ENCODE results near the gene RGMB. TPM values are rescaled to one million over a fixed set of nuclear protein-coding genes. Genes with fewer than 3 reads are reported as not detected.

RGMB gene
- total RNA-seq, 3 donors from 2014 or later, result 22.0 to 23.1 (median 22.1) TPM

DNA sequence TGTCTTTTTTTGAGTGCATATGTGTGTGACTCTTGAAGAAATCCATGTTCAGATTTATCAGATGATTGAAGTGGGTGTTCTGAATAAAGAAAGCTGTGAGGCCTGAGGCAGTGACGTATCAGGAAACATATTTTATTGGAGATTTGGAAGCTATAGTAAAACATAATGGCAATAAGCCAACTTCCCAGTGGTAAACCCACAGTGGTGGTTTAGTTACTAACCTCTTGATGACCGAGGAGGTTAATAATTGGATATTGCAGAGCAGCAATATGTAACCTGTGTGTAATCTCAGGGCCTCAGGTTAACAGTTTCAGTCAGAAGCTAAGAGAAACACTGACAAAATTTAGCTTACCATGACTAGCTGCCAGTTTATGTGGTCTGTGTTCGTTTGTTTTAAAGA, 6.9 kb downstream of the RGMB start:
- Histone ChIP-seq H3K36me3 (no peaks in the 10 kb centered on the region), H3K4me1 (peaks cover 4 to 21% of the 10 kb centered on the region in 2 donors), H3K27me3 (no peaks in the 10 kb centered on the region), H3K4me3 (no peak overlapping the region), H3K9me3 (no peaks in the 10 kb centered on the region), H3K27ac (no peak overlapping the region)
- intact Hi-C loops (cut with DNase I; ENCODE audit: low total_unique reads), result no loop called here
- no peak for DNase-seq (ENCODE audit: low spot score in 2 of 2)
- no peak for TF ChIP-seq POLR2A (IDR thresholded peaks at IDR 0.05)
- no peak for TF ChIP-seq POLR2AphosphoS5 (IDR thresholded peaks at IDR 0.05)
- TF ChIP-seq, protein P1, sequence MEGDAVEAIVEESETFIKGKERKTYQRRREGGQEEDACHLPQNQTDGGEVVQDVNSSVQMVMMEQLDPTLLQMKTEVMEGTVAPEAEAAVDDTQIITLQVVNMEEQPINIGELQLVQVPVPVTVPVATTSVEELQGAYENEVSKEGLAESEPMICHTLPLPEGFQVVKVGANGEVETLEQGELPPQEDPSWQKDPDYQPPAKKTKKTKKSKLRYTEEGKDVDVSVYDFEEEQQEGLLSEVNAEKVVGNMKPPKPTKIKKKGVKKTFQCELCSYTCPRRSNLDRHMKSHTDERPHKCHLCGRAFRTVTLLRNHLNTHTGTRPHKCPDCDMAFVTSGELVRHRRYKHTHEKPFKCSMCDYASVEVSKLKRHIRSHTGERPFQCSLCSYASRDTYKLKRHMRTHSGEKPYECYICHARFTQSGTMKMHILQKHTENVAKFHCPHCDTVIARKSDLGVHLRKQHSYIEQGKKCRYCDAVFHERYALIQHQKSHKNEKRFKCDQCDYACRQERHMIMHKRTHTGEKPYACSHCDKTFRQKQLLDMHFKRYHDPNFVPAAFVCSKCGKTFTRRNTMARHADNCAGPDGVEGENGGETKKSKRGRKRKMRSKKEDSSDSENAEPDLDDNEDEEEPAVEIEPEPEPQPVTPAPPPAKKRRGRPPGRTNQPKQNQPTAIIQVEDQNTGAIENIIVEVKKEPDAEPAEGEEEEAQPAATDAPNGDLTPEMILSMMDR (IDR thresholded peaks at IDR 0.05), result no peak

DNA sequence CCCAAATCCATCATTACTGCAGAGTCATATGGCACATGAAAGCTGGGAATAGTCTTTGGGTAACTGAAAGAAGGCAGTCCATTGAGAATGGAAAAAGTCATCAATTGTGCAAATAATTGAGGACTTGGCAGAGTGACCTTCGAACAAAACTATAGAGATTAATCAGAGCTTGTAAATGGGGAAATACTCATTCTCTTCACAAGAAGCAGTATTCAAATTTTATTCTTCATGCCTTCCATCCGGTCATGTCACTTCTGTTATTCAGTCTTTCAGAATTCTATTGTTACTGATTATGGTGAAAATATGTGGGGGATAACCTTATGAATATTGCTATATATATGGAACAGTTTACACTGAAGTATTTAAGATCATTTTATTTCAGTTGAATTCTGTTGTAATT, 8.1 kb downstream of the RGMB start:
- Histone ChIP-seq H3K36me3 (no peaks in the 10 kb centered on the region), H3K4me1 (peaks cover 9 to 23% of the 10 kb centered on the region in 2 donors), H3K4me3 (no peak overlapping the region), H3K9me3 (no peaks in the 10 kb centered on the region), H3K27ac (no peak overlapping the region), H3K27me3 (no peaks in the 10 kb centered on the region)
- intact Hi-C loops (cut with DNase I; ENCODE audit: low total_unique reads), result no loop called here
- DNase-seq (ENCODE audit: low spot score in 2 of 2), result no peak
- TF ChIP-seq, protein P1 (IDR thresholded peaks at IDR 0.05), result no peak
- TF ChIP-seq POLR2A (IDR thresholded peaks at IDR 0.05), result no peak
- no peak for TF ChIP-seq POLR2AphosphoS5 (IDR thresholded peaks at IDR 0.05)

DNA sequence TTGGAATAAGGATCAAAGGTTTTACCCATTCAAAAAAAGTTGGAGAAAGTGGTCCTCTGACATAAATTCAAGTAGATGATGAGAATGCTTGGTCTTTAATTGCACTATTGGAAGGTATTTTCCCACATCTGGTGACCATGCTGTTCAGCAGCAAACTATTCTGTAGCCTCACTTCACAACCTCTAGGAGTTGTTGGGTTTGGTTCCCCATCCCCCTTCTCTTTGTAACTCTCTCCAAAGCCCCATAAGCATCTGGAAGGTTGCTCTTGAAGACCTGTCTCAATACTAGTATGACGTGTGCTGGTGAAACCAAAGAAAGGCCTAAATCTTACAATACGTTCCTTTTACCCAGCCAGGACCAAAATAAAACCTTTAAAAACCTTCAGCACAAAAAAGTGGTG, 8.5 kb downstream of the RGMB start:
- Histone ChIP-seq H3K4me3 (no peak overlapping the region), H3K27ac (no peak overlapping the region), H3K27me3 (no peaks in the 10 kb centered on the region), H3K36me3 (no peaks in the 10 kb centered on the region), H3K4me1 (peaks cover 9 to 26% of the 10 kb centered on the region in 2 donors), H3K9me3 (no peaks in the 10 kb centered on the region)
- TF ChIP-seq, protein P1 (IDR thresholded peaks at IDR 0.05), result no peak
- TF ChIP-seq POLR2AphosphoS5 (IDR thresholded peaks at IDR 0.05), result no peak
- TF ChIP-seq POLR2A (IDR thresholded peaks at IDR 0.05), result no peak
- DNase-seq (ENCODE audit: low spot score in 2 of 2), result no peak
- intact Hi-C loops (cut with DNase I; ENCODE audit: low total_unique reads), result no loop called here

DNA sequence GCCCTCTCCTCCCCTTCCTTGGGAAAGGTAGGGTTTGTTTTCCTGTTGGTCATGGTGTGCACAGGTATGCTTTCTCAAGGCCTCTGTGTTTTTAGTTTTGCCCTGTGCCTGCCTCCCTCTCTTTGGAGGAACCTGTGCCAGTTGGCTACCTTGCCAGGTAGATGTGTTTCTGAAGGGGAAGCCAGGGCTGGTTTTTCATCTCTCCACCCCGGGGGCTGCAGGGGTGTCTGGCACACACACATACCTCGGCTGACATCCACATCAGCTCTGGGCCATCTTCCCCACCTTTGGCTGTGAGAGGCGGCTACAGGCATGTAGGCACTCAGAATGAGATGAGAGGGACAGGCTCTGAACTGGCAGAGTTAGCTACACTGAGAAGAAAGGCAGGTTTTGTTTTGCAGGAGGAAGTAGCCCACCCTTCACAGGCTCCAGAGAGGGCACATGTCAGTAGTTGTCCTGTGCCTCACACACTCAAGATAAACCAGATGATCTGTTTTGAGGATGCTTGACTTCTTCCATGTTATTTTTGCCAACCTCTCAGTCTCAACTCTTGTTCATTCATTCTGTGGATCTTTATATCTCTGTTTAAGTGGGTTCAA, 9.7 kb downstream of the RGMB start:
- DNase-seq (ENCODE audit: low spot score in 2 of 2), result peak; percentile 54 to 71
- no peaks in the 10 kb centered on the region for H3K27me3 ChIP-seq
- H3K4me1 ChIP-seq, result peaks cover 9 to 35% of the 10 kb centered on the region in 2 donors
- H3K36me3 ChIP-seq, result no peaks in the 10 kb centered on the region
- intact Hi-C loops (cut with DNase I; ENCODE audit: low total_unique reads), result no loop called here
- no peaks in the 10 kb centered on the region for H3K9me3 ChIP-seq
- H3K4me3 ChIP-seq, result no peak overlapping the region
- TF ChIP-seq, protein P1 (IDR thresholded peaks at IDR 0.05), result no peak
- TF ChIP-seq POLR2A (IDR thresholded peaks at IDR 0.05) (no peak), POLR2AphosphoS5 (IDR thresholded peaks at IDR 0.05) (no peak)
- H3K27ac ChIP-seq, result peak overlapping the region; percentile 54 to 58

DNA sequence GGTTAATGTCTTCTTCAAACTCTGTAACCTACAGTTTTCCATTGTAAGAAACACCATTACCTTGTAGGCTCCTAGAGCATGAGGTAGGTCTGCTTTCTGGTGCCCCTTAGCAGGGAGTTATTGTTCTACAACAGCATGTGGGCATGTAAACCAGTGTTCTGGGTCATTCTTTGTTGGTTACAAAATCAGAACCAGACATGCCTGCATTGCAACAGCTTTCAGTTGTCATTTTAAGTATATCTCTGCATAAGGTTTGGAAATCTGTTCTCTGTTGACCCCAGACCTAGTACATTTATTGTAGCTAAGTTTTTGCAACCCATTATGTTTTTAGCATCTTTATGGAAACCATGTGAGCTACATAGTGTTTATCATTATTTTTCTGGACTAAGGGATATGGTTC, 10.9 kb downstream of the RGMB start:
- no peaks in the 10 kb centered on the region for H3K27me3 ChIP-seq
- TF ChIP-seq POLR2AphosphoS5 (IDR thresholded peaks at IDR 0.05) (no peak), POLR2A (IDR thresholded peaks at IDR 0.05) (no peak)
- TF ChIP-seq, protein P1 (IDR thresholded peaks at IDR 0.05), result no peak
- H3K9me3 ChIP-seq, result no peaks in the 10 kb centered on the region
- intact Hi-C loops (cut with DNase I; ENCODE audit: low total_unique reads), result no loop called here
- DNase-seq (ENCODE audit: low spot score in 2 of 2), result no peak
- no peaks in the 10 kb centered on the region for H3K36me3 ChIP-seq
- H3K4me1 ChIP-seq, result peaks cover 9 to 30% of the 10 kb centered on the region in 2 donors
- no peak overlapping the region for H3K27ac ChIP-seq
- no peak overlapping the region for H3K4me3 ChIP-seq
